Retina (tissue), 1 donor: ENCODE data around the gene NATD1.

Experiments
- DNase-seq: peaks from one replicate; pipeline ENCODE4 v3.0.0-alpha.2; 2016

Gene NATD1, protein sequence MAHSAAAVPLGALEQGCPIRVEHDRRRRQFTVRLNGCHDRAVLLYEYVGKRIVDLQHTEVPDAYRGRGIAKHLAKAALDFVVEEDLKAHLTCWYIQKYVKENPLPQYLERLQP

DNA sequence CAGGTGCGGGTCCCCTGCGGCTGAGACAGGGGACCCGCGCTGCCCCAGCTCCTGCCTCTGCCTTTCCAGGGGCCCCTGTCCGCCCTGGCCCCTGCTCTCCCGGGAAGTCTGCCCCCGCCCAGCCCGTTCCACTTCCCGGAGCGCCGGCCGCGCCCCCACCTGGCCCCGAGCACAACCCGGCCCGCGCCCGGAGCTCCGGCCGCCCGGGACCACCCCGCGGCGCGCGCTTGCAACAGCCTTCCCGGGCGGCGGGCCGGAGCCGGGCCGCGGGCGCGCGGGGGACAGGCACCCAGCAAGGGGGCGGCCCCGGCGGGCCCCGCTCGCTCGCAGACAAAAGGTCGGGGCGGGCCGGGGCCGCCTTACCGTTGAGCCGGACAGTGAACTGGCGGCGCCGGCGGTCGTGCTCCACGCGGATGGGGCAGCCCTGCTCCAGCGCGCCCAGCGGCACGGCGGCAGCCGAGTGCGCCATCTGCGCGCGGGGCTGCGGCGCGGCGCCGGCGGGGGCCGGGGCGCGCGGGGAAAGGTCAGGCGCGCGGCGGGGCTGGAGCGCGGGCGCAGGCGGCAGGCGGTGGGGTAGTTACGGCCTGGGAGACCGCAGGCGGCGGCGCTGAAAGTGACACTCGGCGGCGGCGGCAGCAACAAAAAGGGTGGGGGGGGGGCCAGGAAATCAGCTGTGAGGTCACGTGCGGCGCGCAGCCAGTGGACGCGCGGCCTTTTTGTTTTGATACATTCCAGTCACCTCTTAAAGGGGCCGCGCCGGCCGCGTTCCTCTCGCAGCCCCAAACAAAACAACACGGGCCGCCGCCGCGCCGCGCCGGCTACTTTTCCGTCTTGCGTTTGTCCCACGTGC, at the start of gene NATD1:
Gene NATD1 (minus strand): TSS at position 615 of the 850 bp plus-strand sequence. CDS start 146 bp downstream, at position 469.
- DNase-seq: peak; percentile 90

DNA sequence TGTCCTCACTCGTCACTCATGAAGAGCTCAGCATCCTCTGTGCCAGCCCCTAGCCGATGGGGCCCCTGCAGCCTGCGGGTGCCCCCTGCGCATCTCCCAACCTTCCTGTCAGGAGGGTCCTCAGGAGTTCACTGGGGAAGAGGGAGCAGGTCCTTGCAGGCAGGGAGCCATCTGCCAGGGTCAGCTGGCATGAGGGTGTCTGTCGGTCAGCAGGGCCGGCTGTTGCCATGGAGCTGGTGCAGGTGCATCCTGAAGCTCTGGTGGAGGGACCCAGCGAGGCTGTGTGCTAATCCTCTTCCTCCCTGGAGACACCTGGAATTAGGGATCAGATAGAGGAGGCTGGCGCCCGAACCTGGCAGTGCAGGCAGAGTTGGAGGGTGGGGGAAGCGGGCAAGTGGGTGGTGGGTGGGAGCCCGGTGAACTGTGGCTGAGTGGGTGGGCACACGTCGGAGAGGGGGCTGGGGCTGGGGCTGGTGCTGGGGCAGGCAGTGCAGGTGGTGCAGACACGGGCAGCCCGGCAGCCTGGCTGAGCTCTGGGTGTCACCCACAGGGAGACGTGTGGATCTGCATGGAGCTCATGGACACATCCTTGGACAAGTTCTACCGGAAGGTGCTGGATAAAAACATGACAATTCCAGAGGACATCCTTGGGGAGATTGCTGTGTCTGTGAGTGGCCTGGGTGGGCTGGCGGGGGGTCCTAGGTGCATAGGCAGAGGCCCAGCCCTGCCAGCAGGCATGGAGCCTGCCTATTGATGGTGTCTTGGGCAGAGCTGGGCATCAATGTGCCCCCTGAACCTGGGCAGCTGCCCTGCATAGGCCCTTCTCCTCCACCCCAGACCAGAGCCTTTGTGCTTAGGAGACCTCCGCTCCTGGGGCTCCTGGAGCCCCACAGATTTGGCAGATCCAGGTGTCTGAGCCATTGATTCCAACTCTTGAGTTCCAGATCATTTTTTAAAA, 48.7 kb upstream of the NATD1 start:
- DNase-seq: no peak

DNA sequence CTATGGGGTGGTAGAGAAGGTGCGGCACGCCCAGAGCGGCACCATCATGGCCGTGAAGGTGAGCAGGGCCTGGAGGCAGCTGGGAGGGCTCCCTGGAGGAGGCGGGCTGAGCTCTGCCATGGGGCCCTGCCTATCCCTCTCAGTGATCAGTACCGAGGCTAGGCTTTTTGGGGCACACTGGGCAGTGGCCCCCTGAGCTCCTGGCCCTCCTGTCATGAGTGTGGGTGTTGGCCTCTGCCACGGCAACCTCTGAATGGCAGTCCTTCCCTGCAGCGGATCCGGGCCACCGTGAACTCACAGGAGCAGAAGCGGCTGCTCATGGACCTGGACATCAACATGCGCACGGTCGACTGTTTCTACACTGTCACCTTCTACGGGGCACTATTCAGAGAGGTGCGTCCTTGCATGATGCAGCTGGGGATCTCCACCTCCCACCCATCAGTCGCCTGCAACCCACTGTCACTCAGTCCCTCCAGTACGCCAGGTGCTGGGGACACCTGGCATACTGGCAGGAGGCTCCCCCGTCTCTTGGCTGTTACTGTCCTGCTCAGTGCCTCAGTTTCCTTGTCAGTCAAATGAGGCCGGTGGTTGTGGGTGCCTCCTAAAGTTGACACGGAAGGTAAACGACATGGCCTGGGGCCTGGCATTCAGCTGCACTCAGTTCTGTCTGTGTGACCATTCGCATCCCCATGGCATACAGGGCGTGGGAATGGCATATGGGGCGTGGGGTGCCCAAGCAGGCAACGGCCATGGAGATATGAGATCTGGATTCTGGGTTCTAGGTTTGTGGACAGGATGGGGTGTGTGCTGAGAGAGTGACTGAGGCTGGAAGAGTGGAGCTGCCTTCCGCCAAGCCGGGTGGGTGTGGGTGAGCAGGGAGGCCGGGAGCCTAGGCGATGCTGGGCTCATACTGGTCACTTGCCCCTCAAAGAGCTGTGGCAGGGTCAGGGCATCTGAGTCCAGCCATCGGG, 47.7 kb upstream of the NATD1 start:
- DNase-seq: no peak

DNA sequence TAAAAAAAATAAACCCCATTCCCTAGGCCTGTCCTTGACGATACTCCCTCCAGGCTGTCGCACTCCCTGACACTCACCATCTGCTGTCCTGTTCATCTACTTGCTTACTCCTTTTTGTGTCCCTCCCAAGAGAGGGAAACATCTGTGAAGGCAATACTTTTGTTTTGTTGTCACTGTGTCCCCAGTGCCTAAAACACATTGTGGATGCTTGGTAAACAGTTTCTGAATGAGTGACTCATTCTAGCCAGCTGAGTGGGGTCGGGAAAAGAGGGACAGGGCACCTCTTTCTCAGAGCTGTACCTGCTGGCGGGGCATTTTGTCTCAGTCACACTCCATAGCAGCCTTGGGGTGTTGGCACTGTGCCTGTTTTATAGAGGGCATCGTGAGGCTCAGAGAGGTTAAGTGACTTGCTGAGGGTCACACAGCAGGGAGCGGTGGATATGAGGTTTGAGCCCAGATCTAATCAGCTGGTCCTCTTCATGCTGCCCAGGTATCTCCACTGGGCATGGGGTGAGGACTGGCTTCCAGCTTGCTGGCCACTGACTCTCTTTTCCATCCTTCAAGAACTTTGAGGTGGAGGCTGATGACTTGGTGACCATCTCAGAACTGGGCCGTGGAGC, 46.9 kb upstream of the NATD1 start:
- no peak for DNase-seq

DNA sequence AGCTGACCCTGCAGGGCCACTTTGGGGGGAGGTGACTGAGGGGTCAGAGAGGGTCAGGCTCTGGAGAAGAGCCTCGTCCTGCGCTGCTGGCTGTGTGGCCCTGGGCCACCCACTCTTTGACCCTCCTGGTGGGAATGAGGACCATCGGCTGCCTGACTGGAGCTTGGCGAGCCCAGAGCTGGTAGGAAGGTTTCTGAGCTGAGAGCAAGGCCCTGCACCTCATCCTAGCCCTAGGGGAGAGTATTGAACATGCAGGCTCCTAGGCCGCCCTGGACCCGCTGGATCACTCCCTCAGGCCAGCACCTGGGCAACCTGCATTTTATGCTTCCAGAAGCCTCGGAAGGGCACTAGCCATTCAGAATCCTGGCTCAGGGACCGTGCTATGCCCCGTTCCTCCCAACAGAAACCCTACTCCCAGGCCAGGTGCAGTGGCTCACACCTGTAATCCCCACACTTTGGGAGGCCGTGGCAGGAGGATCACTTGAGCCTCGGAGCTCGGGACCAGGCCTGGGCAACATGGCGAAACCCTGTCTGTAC, 45.8 kb upstream of the NATD1 start:
- no peak for DNase-seq

DNA sequence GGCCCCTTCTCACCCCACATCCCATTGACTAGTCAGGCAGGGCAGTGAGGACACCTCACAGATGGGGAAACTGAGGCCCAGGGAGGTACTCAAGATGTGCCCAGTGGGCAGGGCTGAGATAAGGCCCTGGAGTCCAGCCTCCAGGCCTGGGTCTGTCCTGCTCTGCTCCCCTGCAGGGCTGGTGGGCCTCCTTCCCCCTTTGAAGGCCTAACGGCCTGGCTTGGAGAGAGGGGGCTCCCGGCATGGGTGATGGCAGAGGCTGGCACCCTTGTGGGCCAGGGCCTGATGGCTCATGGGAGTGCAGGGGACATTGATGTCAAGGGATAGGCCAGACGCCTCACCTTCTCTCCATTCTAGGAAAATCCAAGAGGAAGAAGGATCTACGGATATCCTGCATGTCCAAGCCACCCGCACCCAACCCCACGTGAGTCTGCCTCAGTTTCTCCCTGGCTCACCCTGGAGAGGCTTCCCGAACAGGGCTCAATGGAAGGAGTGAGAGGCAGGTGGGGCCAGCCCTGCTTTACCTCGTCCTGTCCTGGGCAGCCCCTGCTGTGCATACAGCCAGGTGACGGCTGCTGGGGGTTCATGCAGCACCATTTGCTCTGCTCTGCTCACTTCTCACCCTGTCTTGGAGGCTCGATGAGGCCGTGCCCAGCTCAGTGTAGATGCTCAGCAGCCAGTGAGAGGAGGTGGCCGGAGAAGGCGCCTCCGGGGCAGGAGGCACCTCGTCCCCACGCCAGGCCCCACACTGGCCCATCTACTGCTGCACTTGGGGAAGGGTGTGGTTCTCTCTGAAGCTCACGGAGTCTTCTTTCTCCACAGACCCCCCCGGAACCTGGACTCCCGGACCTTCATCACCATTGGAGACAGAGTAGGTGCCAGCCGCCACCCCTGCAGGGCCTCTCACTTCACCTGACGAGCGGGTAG, 45.1 kb upstream of the NATD1 start:
- DNase-seq: no peak

DNA sequence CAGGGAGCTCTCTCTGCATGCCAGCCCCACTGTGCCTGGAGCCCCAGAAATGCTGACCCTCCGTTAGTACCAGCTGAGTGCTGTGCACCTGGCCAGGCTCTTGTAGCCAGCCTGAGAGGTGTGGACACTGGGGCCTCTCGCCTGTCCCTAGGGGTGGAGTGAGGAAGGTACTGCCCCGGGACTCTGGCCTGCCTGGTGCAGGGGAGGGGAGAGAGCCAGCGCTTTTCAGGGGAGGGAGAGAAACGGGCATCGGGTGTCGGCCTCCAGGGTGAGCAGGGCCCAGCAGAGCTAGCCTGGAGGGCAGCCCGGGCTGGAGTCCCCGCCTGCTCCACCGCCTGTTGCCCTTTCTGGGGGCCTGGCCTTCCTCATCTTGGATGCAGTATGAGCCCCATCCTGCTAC, 44.4 kb upstream of the NATD1 start:
- no peak for DNase-seq

DNA sequence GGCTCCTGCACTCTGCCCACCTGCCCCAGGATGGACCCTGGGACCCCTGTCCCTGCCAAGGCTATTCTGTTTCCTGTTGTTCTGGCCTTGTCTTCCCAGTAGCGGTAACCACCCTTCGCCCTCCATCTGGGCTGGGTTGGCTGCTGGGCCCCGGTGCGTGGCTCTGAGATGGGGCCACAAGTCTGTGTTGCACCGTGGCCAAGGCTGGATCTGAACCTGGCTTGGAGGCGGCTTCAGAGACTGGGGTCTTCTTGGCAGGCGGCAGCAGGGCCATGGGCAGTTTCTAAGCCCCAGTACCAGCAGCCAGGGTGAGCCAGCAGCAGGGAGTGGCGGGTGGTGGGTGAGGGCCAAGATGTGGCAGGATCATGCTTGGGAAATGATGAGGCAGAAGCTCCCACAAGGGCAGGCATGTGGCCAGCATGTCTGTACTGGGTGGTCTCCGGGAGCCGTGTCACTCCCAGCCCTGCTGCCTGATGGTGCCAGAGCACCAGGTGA, 43.9 kb upstream of the NATD1 start:
- no peak for DNase-seq

DNA sequence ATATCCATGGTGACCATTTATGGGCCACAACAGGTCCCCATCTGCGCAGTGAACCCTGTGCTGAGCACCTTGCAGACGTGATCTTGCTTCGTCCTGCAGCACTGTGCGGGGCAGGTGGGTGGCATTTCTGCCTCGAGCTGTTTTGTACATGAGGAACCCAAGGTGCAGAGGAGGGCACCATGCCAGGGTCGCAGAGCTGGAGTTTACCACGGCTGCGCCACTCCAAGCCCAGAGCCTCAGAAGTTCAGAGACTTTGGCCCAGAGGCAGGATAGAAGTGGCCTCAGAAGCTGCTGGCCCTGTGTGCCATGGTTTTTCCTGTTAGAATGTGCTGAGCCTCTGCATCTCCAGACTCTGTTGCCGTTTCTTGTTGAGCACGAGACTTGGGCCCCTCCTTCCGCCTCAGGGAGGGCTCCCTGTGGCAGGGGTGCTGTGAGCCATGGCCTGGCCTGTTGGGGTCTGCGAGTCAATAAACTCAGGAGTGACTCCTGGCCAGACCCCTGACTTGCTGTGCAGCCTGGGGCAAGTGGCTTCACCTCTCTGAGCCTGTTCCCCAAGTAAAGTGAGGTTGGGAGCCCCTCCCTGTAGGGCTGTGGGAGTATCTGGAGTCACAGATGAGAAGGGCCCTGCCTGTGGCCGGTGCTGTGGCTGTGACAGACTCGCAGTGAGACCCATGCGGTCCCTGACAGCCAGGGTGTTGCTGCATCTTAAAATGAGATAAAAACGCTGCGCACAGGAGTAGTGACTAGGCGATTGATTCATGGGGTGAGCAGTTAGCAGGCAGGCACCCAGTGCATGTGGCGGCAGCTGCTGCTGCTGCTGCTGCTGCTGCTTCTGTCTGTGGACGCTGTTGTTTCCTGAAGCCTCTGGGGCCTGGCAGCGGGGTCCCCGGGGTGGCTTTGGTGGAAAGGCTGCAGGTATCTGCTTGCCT, 43.2 kb upstream of the NATD1 start:
- no peak for DNase-seq

DNA sequence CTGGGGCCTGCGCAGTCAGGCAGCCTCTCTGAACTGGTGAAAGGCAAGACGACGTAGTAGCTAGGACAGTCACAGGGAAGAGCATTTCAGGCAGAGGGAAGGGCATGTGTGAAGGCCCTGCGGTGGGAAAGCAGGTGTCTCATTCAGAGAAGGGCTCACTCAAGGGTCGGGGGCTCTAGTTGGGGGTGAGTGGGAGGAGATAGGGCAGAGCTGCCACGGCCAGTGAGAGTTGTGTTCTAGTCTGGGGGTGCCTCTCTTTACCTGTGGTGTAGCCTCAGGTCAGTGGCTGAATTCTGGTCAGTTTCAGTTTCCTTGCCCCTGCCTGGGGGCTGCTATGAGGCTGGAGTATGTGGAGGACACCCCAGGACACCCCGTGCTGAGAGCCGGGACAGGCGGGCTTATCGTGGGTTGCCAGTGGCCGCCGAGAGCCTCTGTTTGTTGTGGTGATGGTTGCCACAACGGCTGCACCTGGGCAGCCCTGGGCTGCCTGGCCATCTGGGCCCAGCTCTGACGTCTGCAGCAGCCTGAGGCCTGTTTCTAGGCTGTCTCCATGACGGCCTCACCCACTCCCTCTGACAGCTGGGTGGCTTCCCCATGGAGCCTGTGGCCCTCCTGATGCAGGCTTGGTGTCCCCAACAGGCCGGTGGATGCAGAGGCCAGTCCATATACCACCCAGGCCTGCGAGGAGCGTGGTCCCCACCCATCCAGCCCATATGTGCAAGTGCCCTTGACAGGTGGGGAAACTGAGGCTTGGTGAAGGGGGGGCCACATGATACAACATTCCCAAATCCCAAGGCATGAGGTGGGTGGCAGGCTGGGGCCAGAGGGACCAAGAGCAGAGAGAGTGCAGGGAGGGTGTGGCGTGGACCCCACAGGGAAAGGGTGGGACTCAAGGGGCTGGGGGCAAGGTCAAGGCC, 42.1 kb upstream of the NATD1 start:
- no peak for DNase-seq

DNA sequence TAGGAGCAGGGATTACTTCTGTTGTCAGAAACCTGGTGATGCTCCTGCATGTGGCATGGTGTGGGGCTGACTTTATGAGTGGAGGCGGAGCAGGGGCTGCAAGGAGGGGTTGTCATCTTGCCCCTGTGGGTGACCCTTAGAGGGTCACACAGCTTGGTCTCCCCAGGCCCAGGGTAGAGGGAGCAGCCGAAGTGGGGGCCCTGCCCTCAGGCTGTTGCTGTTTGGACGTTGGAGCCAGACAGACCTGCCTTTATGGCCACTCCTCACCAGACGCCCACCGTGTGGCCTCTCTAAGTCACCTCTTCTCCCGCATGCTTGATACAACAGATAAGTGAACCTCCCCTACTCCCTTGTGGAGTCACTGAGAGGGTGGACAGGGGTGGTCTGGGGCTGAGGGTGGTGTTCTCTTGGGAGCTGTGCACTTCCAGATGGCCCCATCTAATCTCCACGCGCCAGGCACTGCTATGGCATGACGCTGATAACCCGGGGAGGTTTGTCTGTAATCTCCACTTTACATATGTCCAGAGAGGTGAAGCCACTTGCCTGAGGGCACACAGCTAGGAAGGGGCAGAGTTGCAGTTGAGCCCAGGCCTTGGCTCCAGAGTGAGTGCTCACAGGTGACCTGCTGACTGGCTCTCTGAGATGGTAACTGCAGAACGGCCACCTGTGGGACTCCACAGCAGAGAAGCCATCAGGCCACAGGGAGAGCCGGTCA, 41.3 kb upstream of the NATD1 start:
- DNase-seq: no peak

DNA sequence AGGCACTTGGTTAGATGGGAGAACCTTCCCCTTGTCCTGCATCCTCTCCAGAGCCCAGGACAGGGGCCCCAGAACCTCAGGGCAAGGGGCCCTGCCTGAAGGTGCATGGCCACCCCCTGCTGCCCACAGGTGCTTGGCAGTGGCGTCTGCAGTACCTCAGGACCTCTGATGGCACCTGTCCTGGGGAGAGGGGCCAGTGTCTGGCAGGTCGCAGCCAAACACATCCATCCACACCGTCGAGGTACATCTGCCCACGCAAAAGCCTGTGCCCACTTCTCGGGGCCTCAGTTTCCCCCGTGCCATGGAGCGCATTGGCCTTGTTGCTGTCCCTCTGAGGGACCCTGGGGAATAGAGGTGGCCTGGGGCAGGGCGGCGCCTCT, 40.6 kb upstream of the NATD1 start:
- no peak for DNase-seq

DNA sequence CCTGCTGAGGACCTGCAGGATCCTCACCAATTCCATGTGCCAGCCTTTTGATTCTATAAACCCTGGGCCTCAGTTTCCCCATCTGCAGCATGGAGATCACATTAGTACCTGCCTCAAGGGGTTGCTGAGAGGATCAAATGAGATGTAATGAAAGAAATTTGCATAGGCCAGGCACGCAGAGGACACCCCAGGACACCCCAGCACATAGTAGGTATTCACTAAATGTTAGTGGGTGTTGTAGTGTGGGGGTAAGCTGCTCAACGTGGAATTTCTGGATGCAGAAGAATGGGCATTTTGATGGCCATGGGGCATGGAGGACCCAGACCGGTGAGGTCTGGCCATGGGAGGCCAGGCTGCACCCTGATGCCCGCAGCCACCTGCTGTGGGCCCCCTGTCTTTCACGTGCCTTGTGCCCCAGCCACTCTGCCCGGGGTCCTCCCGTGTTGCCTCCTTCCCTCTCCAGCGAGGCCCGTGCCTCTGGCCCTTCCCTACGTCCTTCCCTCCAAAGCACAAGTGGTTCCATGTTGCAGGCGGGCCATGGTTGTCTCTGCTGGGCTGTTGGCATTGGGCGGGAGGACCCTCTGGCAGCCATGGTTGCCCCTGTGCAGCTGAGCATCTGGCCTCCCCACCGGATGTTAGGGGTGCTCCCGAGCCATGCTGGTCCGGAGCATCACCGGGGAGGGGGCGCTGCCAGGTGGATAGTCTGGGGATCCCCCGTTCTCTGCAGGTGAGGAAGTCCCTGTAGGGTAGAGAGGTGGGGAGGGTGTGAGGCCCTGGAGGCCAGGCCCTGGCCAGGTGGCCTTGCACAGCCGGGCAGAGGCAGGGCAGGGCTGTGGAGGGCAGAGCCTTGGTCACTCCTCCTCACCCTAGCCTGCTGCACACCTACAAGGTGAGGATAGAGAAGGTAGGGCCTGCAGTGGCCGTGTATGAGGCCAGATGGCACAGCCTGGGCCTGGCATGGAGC, 39.9 kb upstream of the NATD1 start:
- no peak for DNase-seq

DNA sequence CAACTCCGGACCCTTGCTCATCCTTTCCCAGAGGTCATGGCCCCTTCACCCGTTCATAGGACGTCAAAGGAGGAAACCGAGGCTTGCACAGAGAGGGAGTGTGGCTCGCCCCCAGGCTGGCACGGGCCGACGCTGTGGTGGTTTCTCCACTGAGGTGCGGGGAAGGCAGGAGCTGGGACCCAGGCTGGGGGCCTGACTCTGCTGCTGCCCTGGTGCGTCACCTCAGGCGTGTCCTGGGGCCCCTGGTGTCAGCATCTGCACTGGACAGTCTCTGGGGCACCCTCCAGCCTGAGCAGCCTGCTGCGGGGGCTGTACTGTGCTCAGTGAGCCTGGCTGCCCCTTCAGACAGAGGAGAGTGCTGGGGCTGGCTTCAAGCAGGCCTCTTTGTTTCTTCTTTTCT, 38.7 kb upstream of the NATD1 start:
- no peak for DNase-seq

DNA sequence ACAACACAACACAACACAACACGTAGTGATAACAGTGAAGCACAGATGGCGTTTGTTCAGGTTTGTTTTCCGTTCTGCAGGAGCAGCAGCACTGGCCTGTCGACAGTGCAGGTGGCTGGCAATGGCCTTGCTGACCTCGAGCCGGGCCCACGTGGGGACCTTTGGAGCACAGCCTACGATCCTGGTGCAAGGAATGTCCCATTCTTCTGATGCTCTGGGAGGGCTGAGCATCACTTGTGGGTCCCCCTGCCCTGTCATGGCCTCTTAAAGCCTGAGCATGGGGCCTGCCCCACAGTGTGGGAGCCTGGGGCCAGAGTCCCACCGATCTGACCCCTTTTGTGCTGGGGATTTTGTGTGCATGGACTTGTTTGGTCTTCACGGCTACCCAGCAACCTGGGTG, 38.1 kb upstream of the NATD1 start:
- no peak for DNase-seq
